ENCODE data around the gene METTL16. TPM values are rescaled to one million over a fixed set of nuclear protein-coding genes. Genes with fewer than 3 reads are reported as not detected.
A peak's percentile ranks its signal among the peaks of the same experiment; 100 is the strongest.
"Not testable (repeated sequence)": the region's sequence is repeated elsewhere in the genome, so short reads cannot be mapped to it uniquely, and the experiment has no call there.

The METTL16 gene
- total RNA-seq, 2 experiments from 2014 or later = 55.7 to 58.0 TPM

DNA sequence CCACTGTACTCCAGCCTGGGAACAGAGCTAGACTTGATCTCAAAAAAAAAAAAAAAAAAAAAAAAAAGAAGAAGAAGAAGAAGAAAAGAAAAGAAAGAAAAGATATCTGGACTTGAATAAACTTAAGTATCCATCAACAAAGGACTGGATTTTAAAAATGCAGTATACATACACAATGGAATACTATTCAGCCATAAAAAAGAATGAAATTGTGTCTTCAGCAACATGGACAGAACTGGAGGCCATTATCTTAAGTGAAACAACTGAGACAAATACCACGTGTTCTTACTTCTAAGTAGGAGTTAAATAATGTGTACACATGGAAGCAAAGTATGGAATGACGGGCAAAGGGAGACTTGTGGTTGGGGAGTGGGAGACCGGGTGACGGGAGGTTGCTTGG is 70.8 kb downstream of the METTL16 start:
- no peaks in the 10 kb centered on the region for H3K4me1 ChIP-seq (ENCODE audit: insufficient read depth, low read length)
- peaks cover 53% of the 10 kb centered on the region for H3K36me3 ChIP-seq (ENCODE audit: insufficient read depth, low read length)
- peaks cover 1% of the 10 kb centered on the region for H3K9me3 Mint-ChIP-seq
- H3K9me3 ChIP-seq (ENCODE audit: control insufficient read depth in 1 of 2, insufficient read depth in 1 of 2, low read length in 2 of 2) = no peaks in the 10 kb centered on the region
- ATAC-seq (ENCODE audit: poor library complexity) (no peak), DNase-seq (no peak)
- no peaks in the 10 kb centered on the region for H3K4me1 Mint-ChIP-seq (ENCODE audit: low read depth)
- intact Hi-C loops (cut with DNase I, micrococcal nuclease) = no loop called here
- TF ChIP-seq, protein P1, sequence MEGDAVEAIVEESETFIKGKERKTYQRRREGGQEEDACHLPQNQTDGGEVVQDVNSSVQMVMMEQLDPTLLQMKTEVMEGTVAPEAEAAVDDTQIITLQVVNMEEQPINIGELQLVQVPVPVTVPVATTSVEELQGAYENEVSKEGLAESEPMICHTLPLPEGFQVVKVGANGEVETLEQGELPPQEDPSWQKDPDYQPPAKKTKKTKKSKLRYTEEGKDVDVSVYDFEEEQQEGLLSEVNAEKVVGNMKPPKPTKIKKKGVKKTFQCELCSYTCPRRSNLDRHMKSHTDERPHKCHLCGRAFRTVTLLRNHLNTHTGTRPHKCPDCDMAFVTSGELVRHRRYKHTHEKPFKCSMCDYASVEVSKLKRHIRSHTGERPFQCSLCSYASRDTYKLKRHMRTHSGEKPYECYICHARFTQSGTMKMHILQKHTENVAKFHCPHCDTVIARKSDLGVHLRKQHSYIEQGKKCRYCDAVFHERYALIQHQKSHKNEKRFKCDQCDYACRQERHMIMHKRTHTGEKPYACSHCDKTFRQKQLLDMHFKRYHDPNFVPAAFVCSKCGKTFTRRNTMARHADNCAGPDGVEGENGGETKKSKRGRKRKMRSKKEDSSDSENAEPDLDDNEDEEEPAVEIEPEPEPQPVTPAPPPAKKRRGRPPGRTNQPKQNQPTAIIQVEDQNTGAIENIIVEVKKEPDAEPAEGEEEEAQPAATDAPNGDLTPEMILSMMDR (IDR thresholded peaks at IDR 0.05) = no peak
- H3K27me3 ChIP-seq (ENCODE audit: control insufficient read depth in 1 of 2, insufficient read depth in 2 of 2, low read length in 2 of 2) = no peaks in the 10 kb centered on the region
- no peak overlapping the region for H3K4me3 Mint-ChIP-seq
- ChIA-PET CTCF (no interaction called here), POLR2A (no interaction called here)
- H3K36me3 Mint-ChIP-seq (ENCODE audit: low read depth) = peaks cover 82% of the 10 kb centered on the region
- H3K4me3 ChIP-seq (ENCODE audit: low read length) = no peak overlapping the region
- no peaks in the 10 kb centered on the region for H3K27me3 Mint-ChIP-seq
- H3K27ac Mint-ChIP-seq = no peak overlapping the region
- H3K27ac ChIP-seq (ENCODE audit: low read depth in 1 of 2, low read length in 2 of 2) = no peak overlapping the region

DNA sequence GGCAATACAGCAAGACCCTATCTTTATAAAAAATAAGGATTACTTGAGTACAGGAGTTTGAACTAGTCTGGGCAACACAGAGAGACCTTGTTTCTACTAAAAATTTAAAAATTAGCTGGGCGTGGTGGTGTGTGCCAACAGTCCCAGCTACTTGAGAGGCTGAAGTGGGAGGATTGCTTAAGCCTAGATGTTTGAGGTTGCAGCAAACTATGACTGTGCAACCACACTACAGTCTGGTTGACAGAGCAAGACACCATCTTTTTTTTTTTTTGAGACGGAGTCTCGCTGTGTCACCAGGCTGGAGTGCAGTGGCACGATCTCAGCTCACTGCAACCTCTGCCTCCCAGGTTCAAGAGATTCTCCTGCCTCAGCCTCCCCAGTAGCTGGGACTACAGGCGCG is 71.7 kb downstream of the METTL16 start:
- POLR2A ChIA-PET; H3K27me3 ChIP-seq (ENCODE audit: control insufficient read depth in 1 of 2, insufficient read depth in 2 of 2, low read length in 2 of 2); H3K4me1 Mint-ChIP-seq (ENCODE audit: low read depth); H3K4me1 ChIP-seq (ENCODE audit: insufficient read depth, low read length); CTCF ChIA-PET; H3K4me3 ChIP-seq (ENCODE audit: low read length); H3K9me3 ChIP-seq (ENCODE audit: control insufficient read depth in 1 of 2, insufficient read depth in 1 of 2, low read length in 2 of 2); H3K27ac ChIP-seq (ENCODE audit: low read depth in 1 of 2, low read length in 2 of 2); H3K4me3 Mint-ChIP-seq; H3K27me3 Mint-ChIP-seq; ATAC-seq (ENCODE audit: poor library complexity); H3K27ac Mint-ChIP-seq; intact Hi-C loops (cut with DNase I, micrococcal nuclease); H3K9me3 Mint-ChIP-seq: not testable (repeated sequence)
- peak in 2 of 14 experiments; percentile 39 to 61 for DNase-seq
- peaks cover 83% of the 10 kb centered on the region for H3K36me3 Mint-ChIP-seq (ENCODE audit: low read depth)
- peaks cover 56% of the 10 kb centered on the region for H3K36me3 ChIP-seq (ENCODE audit: insufficient read depth, low read length)

DNA sequence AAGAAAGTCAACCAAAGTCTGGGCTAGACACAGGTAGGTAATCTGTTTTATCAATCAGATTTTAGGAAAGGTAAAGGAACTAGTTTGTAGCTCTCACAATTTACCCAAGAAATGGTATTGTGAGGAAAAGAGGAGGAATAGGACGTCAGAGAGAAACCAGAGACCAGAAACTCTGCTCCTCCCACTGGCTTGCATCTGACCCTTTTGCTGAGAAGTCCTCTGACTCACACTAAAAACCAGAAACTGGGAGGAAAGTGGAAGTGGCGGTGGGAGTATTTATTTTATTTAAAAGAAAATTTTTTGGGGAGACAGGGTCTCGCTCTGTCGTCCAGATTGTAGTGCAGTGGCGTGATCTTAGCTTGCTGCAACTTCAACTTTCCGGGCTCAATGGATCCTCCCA is 72.9 kb downstream of the METTL16 start:
- no peaks in the 10 kb centered on the region for H3K9me3 Mint-ChIP-seq
- H3K4me3 Mint-ChIP-seq = no peak overlapping the region
- ATAC-seq (ENCODE audit: poor library complexity) (no peak), DNase-seq (peak in 2 of 14 experiments; percentile 35 to 46)
- no peak overlapping the region for H3K27ac Mint-ChIP-seq
- H3K4me1 Mint-ChIP-seq (ENCODE audit: low read depth) = no peaks in the 10 kb centered on the region
- no peaks in the 10 kb centered on the region for H3K27me3 ChIP-seq (ENCODE audit: control insufficient read depth in 1 of 2, insufficient read depth in 2 of 2, low read length in 2 of 2)
- TF ChIP-seq, protein P1 (IDR thresholded peaks at IDR 0.05) = no peak
- peaks cover 64% of the 10 kb centered on the region for H3K36me3 ChIP-seq (ENCODE audit: insufficient read depth, low read length)
- ChIA-PET CTCF (no interaction called here), POLR2A (no interaction called here)
- no peak overlapping the region for H3K4me3 ChIP-seq (ENCODE audit: low read length)
- H3K27me3 Mint-ChIP-seq = no peaks in the 10 kb centered on the region
- H3K9me3 ChIP-seq (ENCODE audit: control insufficient read depth in 1 of 2, insufficient read depth in 1 of 2, low read length in 2 of 2) = no peaks in the 10 kb centered on the region
- no peaks in the 10 kb centered on the region for H3K4me1 ChIP-seq (ENCODE audit: insufficient read depth, low read length)
- intact Hi-C loops (cut with DNase I, micrococcal nuclease) = no loop called here
- H3K27ac ChIP-seq (ENCODE audit: low read depth in 1 of 2, low read length in 2 of 2) = no peak overlapping the region
- peaks cover 90% of the 10 kb centered on the region for H3K36me3 Mint-ChIP-seq (ENCODE audit: low read depth)

DNA sequence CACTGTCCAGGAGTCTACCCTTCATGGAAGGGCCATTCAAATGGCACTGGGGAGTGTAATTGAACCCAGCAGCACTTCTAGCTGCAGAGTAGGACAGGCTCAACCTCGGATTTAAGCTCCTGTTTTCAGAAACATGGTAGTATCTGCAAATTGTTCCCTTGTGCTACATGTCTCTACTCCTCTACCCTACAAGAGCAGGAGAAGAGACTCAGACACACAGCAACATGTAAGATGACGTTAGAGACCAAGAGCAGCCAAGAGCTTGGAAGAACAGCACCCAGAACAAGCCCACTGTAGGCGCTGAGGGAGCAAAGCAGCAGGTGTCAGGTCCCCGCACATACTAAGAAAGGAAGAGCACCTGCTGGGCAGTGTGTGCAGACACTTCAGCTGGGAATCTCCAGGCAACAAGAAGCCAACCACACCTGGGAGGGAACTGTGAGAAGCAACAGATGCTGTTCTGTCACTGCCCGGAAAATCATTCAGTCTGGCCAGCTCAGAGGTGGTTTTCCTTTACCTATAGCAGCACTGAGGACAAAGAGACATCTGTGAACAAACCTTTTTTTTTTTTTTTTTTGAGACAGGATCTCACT is 75.3 kb downstream of the METTL16 start:
- Mint-ChIP-seq H3K36me3 (ENCODE audit: low read depth) (peaks cover 88% of the 10 kb centered on the region), H3K9me3 (no peaks in the 10 kb centered on the region), H3K27me3 (no peaks in the 10 kb centered on the region), H3K4me1 (ENCODE audit: low read depth) (no peaks in the 10 kb centered on the region), H3K4me3 (no peak overlapping the region), H3K27ac (no peak overlapping the region)
- no peak overlapping the region for H3K4me3 ChIP-seq (ENCODE audit: low read length)
- ATAC-seq (ENCODE audit: poor library complexity) (no peak), DNase-seq (no peak)
- H3K27ac ChIP-seq (ENCODE audit: low read depth in 1 of 2, low read length in 2 of 2) = no peak overlapping the region
- no peaks in the 10 kb centered on the region for H3K27me3 ChIP-seq (ENCODE audit: control insufficient read depth in 1 of 2, insufficient read depth in 2 of 2, low read length in 2 of 2)
- no peaks in the 10 kb centered on the region for H3K9me3 ChIP-seq (ENCODE audit: control insufficient read depth in 1 of 2, insufficient read depth in 1 of 2, low read length in 2 of 2)
- CTCF ChIA-PET = interaction anchor here (0.7 kb wide), 1 partner anchor 62 kb away, joined by 3 read pairs; no protein-coding TSS in a partner anchor
- intact Hi-C loops (cut with DNase I, micrococcal nuclease) = no loop called here
- POLR2A ChIA-PET = no interaction called here
- peaks cover 74% of the 10 kb centered on the region for H3K36me3 ChIP-seq (ENCODE audit: insufficient read depth, low read length)
- TF ChIP-seq, protein P1 (IDR thresholded peaks at IDR 0.05) = no peak
- H3K4me1 ChIP-seq (ENCODE audit: insufficient read depth, low read length) = no peaks in the 10 kb centered on the region
